ENCODE measurements around the gene RNF187.

RNF187 gene

GRCh38 chr1:228477263-228477662, 9.9 kb upstream of the RNF187 start:
- no peaks in the 10 kb centered on the region for H3K27me3 ChIP-seq (ENCODE audit: insufficient read depth, low read depth)
- H3K27ac ChIP-seq = no peak overlapping the region
- no peaks in the 10 kb centered on the region for H4K20me1 ChIP-seq (ENCODE audit: insufficient read depth)
- no peak overlapping the region for H3K9ac ChIP-seq
- no peaks in the 10 kb centered on the region for H3K36me3 ChIP-seq (ENCODE audit: insufficient read depth)
- no peaks in the 10 kb centered on the region for H3K4me1 ChIP-seq (ENCODE audit: low read depth, poor library complexity, severe bottlenecking)
- no peak overlapping the region for H3K4me3 ChIP-seq (IDR thresholded peaks at IDR 0.05; ENCODE audit: insufficient read depth, low read depth, low read length)
- no peak overlapping the region for H3K4me2 ChIP-seq
- H3K79me2 ChIP-seq (ENCODE audit: insufficient read depth, low read depth) = no peaks in the 10 kb centered on the region
- H2AFZ ChIP-seq (ENCODE audit: low read depth) = no peak overlapping the region
- TF ChIP-seq, protein P1, sequence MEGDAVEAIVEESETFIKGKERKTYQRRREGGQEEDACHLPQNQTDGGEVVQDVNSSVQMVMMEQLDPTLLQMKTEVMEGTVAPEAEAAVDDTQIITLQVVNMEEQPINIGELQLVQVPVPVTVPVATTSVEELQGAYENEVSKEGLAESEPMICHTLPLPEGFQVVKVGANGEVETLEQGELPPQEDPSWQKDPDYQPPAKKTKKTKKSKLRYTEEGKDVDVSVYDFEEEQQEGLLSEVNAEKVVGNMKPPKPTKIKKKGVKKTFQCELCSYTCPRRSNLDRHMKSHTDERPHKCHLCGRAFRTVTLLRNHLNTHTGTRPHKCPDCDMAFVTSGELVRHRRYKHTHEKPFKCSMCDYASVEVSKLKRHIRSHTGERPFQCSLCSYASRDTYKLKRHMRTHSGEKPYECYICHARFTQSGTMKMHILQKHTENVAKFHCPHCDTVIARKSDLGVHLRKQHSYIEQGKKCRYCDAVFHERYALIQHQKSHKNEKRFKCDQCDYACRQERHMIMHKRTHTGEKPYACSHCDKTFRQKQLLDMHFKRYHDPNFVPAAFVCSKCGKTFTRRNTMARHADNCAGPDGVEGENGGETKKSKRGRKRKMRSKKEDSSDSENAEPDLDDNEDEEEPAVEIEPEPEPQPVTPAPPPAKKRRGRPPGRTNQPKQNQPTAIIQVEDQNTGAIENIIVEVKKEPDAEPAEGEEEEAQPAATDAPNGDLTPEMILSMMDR (conservative IDR thresholded peaks at IDR 0.05; ENCODE audit: low read depth, low read length) = no peak

DNA sequence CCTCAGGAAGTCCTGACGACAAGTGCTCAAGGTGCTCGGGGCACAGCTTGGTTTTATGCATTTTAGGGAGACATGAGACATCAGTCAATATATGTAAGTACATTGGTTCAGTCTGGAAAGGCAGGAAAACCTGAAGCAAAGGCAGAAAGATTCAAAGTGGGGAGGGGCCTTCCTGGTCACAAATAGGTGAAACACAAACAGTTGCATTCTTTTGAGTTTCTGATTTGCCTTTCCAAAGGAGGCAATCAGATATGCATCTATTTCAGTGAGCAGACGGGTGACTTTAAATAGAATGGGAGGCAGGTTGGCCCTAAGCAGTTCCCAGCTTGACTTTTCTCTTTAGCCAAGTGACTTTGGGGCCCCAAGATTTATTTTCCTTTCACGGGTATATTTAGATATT, 8.9 kb upstream of the RNF187 start:
- Histone ChIP-seq H4K20me1 (ENCODE audit: insufficient read depth) (no peaks in the 10 kb centered on the region), H3K4me3 (IDR thresholded peaks at IDR 0.05; ENCODE audit: insufficient read depth, low read depth, low read length) (no peak overlapping the region), H3K4me2 (no peak overlapping the region)

DNA sequence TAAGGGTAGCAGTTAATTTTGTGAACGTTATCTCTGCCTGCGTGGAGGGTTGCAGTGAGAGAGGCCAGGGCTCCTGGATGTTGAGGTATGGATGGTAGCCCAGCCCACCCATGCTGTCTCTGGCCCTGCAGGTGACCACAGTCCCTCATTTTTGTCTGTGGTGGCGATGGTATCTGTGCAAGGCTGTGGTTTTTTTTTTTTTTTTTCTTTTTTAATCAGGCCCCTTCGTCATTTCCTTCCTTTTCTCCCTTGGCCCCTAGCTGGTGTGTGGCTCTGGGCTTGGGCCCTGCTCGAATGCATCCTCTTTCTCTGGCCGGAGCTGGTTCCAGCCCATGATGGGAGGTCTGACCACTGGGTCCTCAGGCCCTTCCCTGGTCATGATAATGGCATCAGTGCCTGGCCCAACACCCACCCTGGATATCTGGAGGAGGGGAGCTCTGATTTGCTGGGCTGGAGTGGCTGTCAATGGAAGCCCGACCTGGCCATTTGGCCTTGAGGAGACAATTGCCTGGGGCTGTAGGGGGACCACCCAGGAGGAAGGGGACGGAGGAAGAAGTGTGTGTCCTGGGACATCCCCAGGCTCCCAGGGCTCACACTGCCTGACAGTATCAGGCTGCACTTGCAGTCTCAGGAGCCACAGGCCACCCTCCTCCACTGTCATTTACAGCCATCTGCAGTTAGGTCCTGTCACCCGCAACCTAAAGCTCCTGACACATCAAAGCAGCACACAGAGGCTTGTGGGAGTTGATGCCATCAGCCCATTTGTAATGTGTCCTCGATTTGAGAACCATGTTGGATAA, 8.1 kb upstream of the RNF187 start:
- Histone ChIP-seq H3K27me3 (ENCODE audit: insufficient read depth, low read depth) (no peaks in the 10 kb centered on the region), H3K4me2 (no peak overlapping the region), H3K36me3 (ENCODE audit: insufficient read depth) (no peaks in the 10 kb centered on the region), H4K20me1 (ENCODE audit: insufficient read depth) (no peaks in the 10 kb centered on the region), H3K4me1 (ENCODE audit: low read depth, poor library complexity, severe bottlenecking) (no peaks in the 10 kb centered on the region), H3K27ac (no peak overlapping the region), H3K4me3 (IDR thresholded peaks at IDR 0.05; ENCODE audit: insufficient read depth, low read depth, low read length) (no peak overlapping the region), H2AFZ (ENCODE audit: low read depth) (no peak overlapping the region), H3K9ac (no peak overlapping the region), H3K79me2 (ENCODE audit: insufficient read depth, low read depth) (no peaks in the 10 kb centered on the region)
- TF ChIP-seq, protein P1 (conservative IDR thresholded peaks at IDR 0.05; ENCODE audit: low read depth, low read length) = no peak

More for the DNA sequence above, 8.9 kb upstream of the RNF187 start:
- TF ChIP-seq, protein P1 (conservative IDR thresholded peaks at IDR 0.05; ENCODE audit: low read depth, low read length) = no peak
- H3K36me3 ChIP-seq (ENCODE audit: insufficient read depth) = no peaks in the 10 kb centered on the region
- no peaks in the 10 kb centered on the region for H3K79me2 ChIP-seq (ENCODE audit: insufficient read depth, low read depth)
- H3K27me3 ChIP-seq (ENCODE audit: insufficient read depth, low read depth) = no peaks in the 10 kb centered on the region
- H3K27ac ChIP-seq = no peak overlapping the region
- no peak overlapping the region for H3K9ac ChIP-seq
- H2AFZ ChIP-seq (ENCODE audit: low read depth) = no peak overlapping the region
- H3K4me1 ChIP-seq (ENCODE audit: low read depth, poor library complexity, severe bottlenecking) = no peaks in the 10 kb centered on the region

DNA sequence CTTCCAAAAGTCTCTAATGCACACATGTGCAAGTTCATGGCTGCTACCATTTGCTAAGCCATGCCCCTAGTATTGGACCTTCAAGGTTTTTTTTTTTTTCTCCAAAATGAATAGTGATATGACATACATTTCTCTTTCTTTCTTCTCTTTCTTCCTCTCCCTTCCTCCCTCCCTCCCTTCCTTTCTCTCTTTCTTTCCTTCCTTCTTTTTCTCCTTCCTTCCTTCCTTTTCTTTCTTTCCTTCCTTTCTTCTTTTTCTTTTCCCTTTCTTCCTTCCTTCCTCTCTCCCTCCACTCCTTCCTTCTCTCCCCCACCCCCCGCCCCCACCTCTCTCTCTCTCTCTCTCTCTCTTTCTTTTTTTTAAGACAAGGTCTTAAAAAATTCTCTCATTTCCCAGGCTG, 3.4 kb upstream of the RNF187 start:
- no peak overlapping the region for H2AFZ ChIP-seq (ENCODE audit: low read depth)
- no peaks in the 10 kb centered on the region for H4K20me1 ChIP-seq (ENCODE audit: insufficient read depth)
- peaks cover 10% of the 10 kb centered on the region; the same call in 1 of the 2 replicates for H3K79me2 ChIP-seq (ENCODE audit: insufficient read depth, low read depth)
- H3K4me2 ChIP-seq = no peak overlapping the region
- no peak overlapping the region for H3K9ac ChIP-seq
- H3K4me1 ChIP-seq (ENCODE audit: low read depth, poor library complexity, severe bottlenecking) = peaks cover 12% of the 10 kb centered on the region
- TF ChIP-seq, protein P1 (conservative IDR thresholded peaks at IDR 0.05; ENCODE audit: low read depth, low read length) = no peak
- no peaks in the 10 kb centered on the region for H3K36me3 ChIP-seq (ENCODE audit: insufficient read depth)
- no peaks in the 10 kb centered on the region for H3K27me3 ChIP-seq (ENCODE audit: insufficient read depth, low read depth)
- no peak overlapping the region for H3K27ac ChIP-seq
- no peak overlapping the region for H3K4me3 ChIP-seq (IDR thresholded peaks at IDR 0.05; ENCODE audit: insufficient read depth, low read depth, low read length)

Data from KMS-11 (cell line).